ENCODE data around the gene EMC8.

- TF ChIP-seq BHLHE40 (IDR thresholded peaks at IDR 0.05; ENCODE audit: borderline replicate concordance in 1 of 2, low read depth in 2 of 2, low read length in 1 of 2), result no peak
- TF ChIP-seq ZNF24 (IDR thresholded peaks at IDR 0.05), result no peak
- no peak for TF ChIP-seq POLR2A (IDR thresholded peaks at IDR 0.05; ENCODE audit: low read depth, low read length)
- TF ChIP-seq EP300 (IDR thresholded peaks at IDR 0.05; ENCODE audit: borderline replicate concordance in 1 of 2, control insufficient read depth in 1 of 2, low read depth in 2 of 2, low read length in 2 of 2), result no peak
- TF ChIP-seq TAF1 (IDR thresholded peaks at IDR 0.05; ENCODE audit: borderline replicate concordance, low read depth, low read length), result no peak
- no peak for TF ChIP-seq CTCF (IDR thresholded peaks at IDR 0.05 in 2 of 3, conservative IDR thresholded peaks at IDR 0.05 in 1 of 3; ENCODE audit: control insufficient read depth in 2 of 3, extremely low read depth in 1 of 3, insufficient read depth in 1 of 3, low read depth in 3 of 3, low read length in 3 of 3)
- no peak for TF ChIP-seq ZSCAN29 (IDR thresholded peaks at IDR 0.05)
- no peak for TF ChIP-seq YY1 (IDR thresholded peaks at IDR 0.05; ENCODE audit: low read depth, low read length)
These were observed 35.9 kb upstream of the EMC8 start for GRCh38 chr16:85835227-85835751.

Measured in GM12878 (cell line).